Left lung (tissue), 10 donors: ENCODE data around the gene ALPK3. TPM values are rescaled to one million over a fixed set of nuclear protein-coding genes. Genes with fewer than 3 reads are reported as not detected.

Experiments
- ATAC-seq: fragments of 200-7000 bp; cut with Tn5 transposase; one replicate; pipeline ENCODE4 v1.9.1; 2020; ENCODE audit warnings: moderate library complexity
- DNase-seq, 4 donors: peaks; one replicate each; pipeline ENCODE4 v3.0.0-alpha.2; 2013 to 2020
- H3K27ac ChIP-seq, 2 donors: fragments of 200-600 bp; sonication (generic) in 1 of 2; one replicate each; pipeline versions ENCODE4 v1.5.0 to v1.8.0; 2020 to 2021
- H3K27me3 ChIP-seq, 2 donors: fragments of 200-600 bp; sonication (generic) in 1 of 2; one replicate each; pipeline versions ENCODE4 v1.5.0 to v1.8.0; 2020 to 2021
- H3K36me3 ChIP-seq, 2 donors: fragments of 200-600 bp; sonication (generic) in 1 of 2; one replicate each; pipeline versions ENCODE4 v1.5.0 to v1.8.0; 2020 to 2021
- H3K4me1 ChIP-seq, 2 donors: fragments of 200-600 bp; one replicate each; pipeline ENCODE4 v1.8.0; 2021
- H3K4me3 ChIP-seq, 2 donors: fragments of 200-600 bp; sonication (generic) in 1 of 2; one replicate each; pipeline versions ENCODE4 v1.5.0 to v1.8.0; 2020 to 2021; ENCODE audit warnings: mild to moderate bottlenecking in 1 of 2
- H3K9me3 ChIP-seq, 2 donors: fragments of 200-600 bp; sonication (generic) in 1 of 2; one replicate each; pipeline versions ENCODE4 v1.5.0 to v1.8.0; 2020 to 2021
- intact Hi-C, 2 donors: fragments of 100-400 bp; cut with DNase I; formaldehyde crosslinking; loops; one replicate each; pipeline versions ENCODE4 v1.11.2 to v1.14.2; 2022
- polyA plus RNA-seq, 6 donors: library from polyadenylated mRNA; unstranded; fragments of 120-200 nt; gene quantifications; one replicate each; pipeline ENCODE4 v1.2.1, GENCODE V29; 2013; ENCODE audit not compliant: insufficient read length in 6 of 6
- total RNA-seq, 2 donors: library from RNA; stranded (reverse); fragmentation: NEBNext Ultra II Directional; extraction: Animal tissue kit (Norgen Biotek cat#: 25700); gene quantifications; one replicate each; pipeline ENCODE4 v1.2.1, GENCODE V29; 2021
- TF ChIP-seq, protein P1 (sequence below), 2 donors: fragments of 200-600 bp; sonication (generic) in 1 of 2; IDR thresholded peaks; one replicate each; pipeline versions ENCODE4 v1.5.0 to v1.8.0; 2021; ENCODE audit warnings: antibody characterized with exemption in 2 of 2
- donor health status: DM: no; HTN: yes; CAD: no.
- donor health status: DM: no; HTN: no; CAD: no.

ALPK3 gene
- total and polyA plus RNA-seq, 8 donors: 6.9 to 23.4 (median 18.3) TPM

DNA sequence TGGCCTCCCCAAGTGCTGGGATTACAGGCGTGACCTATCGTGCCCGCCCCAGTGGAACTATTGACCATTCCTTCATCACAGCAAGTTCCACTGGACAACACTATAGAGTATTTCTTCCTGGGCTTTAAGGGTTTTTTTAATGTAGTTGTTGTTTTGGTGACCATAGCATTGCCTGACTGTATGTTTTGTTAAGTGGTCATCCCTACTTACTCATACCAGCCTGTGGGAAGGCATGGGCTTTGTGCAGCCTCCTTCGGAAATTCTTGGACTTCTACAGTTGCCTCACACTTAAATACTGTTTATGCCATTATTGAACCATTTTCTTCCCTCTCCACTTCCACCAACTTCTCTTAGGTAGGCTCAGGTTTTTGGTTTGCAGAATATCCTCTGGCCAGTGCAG, 19.9 kb upstream of the ALPK3 start:
- Histone ChIP-seq H3K4me3 (no peak overlapping the region), H3K4me1 (no peaks in the 10 kb centered on the region), H3K27me3 (no peaks in the 10 kb centered on the region), H3K9me3 (no peaks in the 10 kb centered on the region), H3K27ac (no peak overlapping the region), H3K36me3 (peaks cover 0 to 95% of the 10 kb centered on the region in 2 donors)
- no peak for DNase-seq
- TF ChIP-seq, protein P1, sequence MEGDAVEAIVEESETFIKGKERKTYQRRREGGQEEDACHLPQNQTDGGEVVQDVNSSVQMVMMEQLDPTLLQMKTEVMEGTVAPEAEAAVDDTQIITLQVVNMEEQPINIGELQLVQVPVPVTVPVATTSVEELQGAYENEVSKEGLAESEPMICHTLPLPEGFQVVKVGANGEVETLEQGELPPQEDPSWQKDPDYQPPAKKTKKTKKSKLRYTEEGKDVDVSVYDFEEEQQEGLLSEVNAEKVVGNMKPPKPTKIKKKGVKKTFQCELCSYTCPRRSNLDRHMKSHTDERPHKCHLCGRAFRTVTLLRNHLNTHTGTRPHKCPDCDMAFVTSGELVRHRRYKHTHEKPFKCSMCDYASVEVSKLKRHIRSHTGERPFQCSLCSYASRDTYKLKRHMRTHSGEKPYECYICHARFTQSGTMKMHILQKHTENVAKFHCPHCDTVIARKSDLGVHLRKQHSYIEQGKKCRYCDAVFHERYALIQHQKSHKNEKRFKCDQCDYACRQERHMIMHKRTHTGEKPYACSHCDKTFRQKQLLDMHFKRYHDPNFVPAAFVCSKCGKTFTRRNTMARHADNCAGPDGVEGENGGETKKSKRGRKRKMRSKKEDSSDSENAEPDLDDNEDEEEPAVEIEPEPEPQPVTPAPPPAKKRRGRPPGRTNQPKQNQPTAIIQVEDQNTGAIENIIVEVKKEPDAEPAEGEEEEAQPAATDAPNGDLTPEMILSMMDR (IDR thresholded peaks at IDR 0.05): no peak
- ATAC-seq: no peak
- intact Hi-C loops: no loop called here

DNA sequence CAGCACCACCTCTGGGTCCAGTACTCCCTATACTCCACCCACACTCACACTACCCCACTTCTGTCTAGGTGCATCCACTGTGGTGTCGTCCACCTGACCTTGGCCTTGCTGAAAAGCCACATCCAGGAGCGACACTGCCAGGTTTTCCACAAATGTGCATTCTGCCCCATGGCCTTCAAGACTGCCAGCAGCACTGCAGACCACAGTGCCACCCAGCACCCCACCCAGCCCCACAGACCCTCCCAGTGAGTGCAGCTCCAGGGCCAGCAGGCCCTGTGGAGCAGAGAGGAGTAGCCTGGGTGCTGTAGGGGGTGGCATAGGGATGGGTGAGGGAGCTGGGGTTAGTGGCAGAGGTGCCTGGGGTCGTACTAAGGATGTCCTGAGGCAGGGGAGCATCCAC, 19.4 kb upstream of the ALPK3 start:
- TF ChIP-seq, protein P1 (IDR thresholded peaks at IDR 0.05): no peak
- intact Hi-C loops: no loop called here
- Histone ChIP-seq H3K27me3 (no peaks in the 10 kb centered on the region), H3K27ac (no peak overlapping the region), H3K4me1 (no peaks in the 10 kb centered on the region), H3K4me3 (no peak overlapping the region), H3K36me3 (peaks cover 0 to 95% of the 10 kb centered on the region in 2 donors), H3K9me3 (no peaks in the 10 kb centered on the region)
- DNase-seq (no peak), ATAC-seq (no peak)

GRCh38 chr15:84798436-84798946, 18.7 kb upstream of the ALPK3 start:
- H3K4me1 ChIP-seq: no peaks in the 10 kb centered on the region
- H3K36me3 ChIP-seq: peaks cover 0 to 95% of the 10 kb centered on the region in 2 donors
- intact Hi-C loops: no loop called here
- TF ChIP-seq, protein P1 (IDR thresholded peaks at IDR 0.05): no peak
- H3K4me3 ChIP-seq: no peak overlapping the region
- DNase-seq: no peak
- ATAC-seq: no peak
- H3K27ac ChIP-seq: no peak overlapping the region
- no peaks in the 10 kb centered on the region for H3K27me3 ChIP-seq
- no peaks in the 10 kb centered on the region for H3K9me3 ChIP-seq

GRCh38 chr15:84799511-84800187, 17.5 kb upstream of the ALPK3 start:
- Histone ChIP-seq H3K36me3 (peaks cover 0 to 95% of the 10 kb centered on the region in 2 donors), H3K27ac (no peak overlapping the region), H3K4me1 (no peaks in the 10 kb centered on the region), H3K4me3 (no peak overlapping the region), H3K9me3 (no peaks in the 10 kb centered on the region), H3K27me3 (no peaks in the 10 kb centered on the region)
- intact Hi-C loops: no loop called here
- ATAC-seq (no peak), DNase-seq (no peak)
- TF ChIP-seq, protein P1 (IDR thresholded peaks at IDR 0.05): no peak

- DNase-seq (no peak), ATAC-seq (no peak)
- intact Hi-C loops: no loop called here
- no peaks in the 10 kb centered on the region for H3K27me3 ChIP-seq
- H3K9me3 ChIP-seq: no peaks in the 10 kb centered on the region
- no peaks in the 10 kb centered on the region for H3K4me1 ChIP-seq
- H3K4me3 ChIP-seq: no peak overlapping the region
- H3K36me3 ChIP-seq: peaks cover 0 to 94% of the 10 kb centered on the region in 2 donors
- TF ChIP-seq, protein P1 (IDR thresholded peaks at IDR 0.05): no peak
- H3K27ac ChIP-seq: no peak overlapping the region
Observed at GRCh38 chr15:84800365-84800806, 16.8 kb upstream of the ALPK3 start.
